Globus pallidus (tissue), 1 donor: ENCODE data around the gene TXK.

Experiments used
- DNase-seq: peaks from one replicate; pipeline ENCODE4 v3.0.0-alpha.2; 2015; ENCODE audit warnings: low spot score

Gene TXK

GRCh38 chr4:48021100-48021499 is 113.0 kb downstream of the TXK start:
- DNase-seq = no peak

- DNase-seq = no peak
Observed at GRCh38 chr4:48018112-48018511, 115.9 kb downstream of the TXK start.

- no peak for DNase-seq
Observed at GRCh38 chr4:48017108-48017571, 116.9 kb downstream of the TXK start.
